Mucosa of descending colon (tissue), 3 donors: ENCODE data around the gene THSD7B. TPM values are rescaled to one million over a fixed set of nuclear protein-coding genes. Genes with fewer than 3 reads are reported as not detected.

Experiments
- ATAC-seq: fragments of 200-7000 bp; cut with Tn5 transposase; one replicate; pipeline ENCODE4 v1.9.1; 2020; ENCODE audit warnings: mild to moderate bottlenecking, moderate library complexity
- DNase-seq, 3 donors: peaks; one replicate each; pipeline ENCODE4 v3.0.0-alpha.2; 2020
- H3K36me3 ChIP-seq: fragments of 200-600 bp; one replicate; pipeline ENCODE4 v1.8.0; 2021; ENCODE audit warnings: low read depth, mild to moderate bottlenecking
- H3K4me1 ChIP-seq: fragments of 200-600 bp; one replicate; pipeline ENCODE4 v1.8.0; 2021; ENCODE audit warnings: low read depth, mild to moderate bottlenecking
- H3K4me3 ChIP-seq: fragments of 200-600 bp; one replicate; pipeline ENCODE4 v1.8.0; 2021; ENCODE audit warnings: mild to moderate bottlenecking
- H3K9me3 ChIP-seq: fragments of 200-600 bp; one replicate; pipeline ENCODE4 v1.8.0; 2021; ENCODE audit warnings: mild to moderate bottlenecking
- CTCF ChIP-seq: fragments of 200-600 bp; IDR thresholded peaks from one replicate; pipeline ENCODE4 v1.8.0; 2022; ENCODE audit warnings: antibody characterized with exemption, mild to moderate bottlenecking
- intact Hi-C, 2 donors: fragments of 100-400 bp; cut with DNase I in 1 of 2; cut with micrococcal nuclease in 1 of 2; formaldehyde crosslinking; loops; one replicate each; pipeline versions ENCODE4 v1.11.0 to v1.11.1; 2022; cut with DNase I, micrococcal nuclease
- total RNA-seq, 3 donors: library from RNA; stranded (reverse); fragmentation: NEBNext Ultra II Directional in 2 of 3; extraction: Animal tissue kit (Norgen Biotek cat#: 25700) in 2 of 3; gene quantifications; one replicate each; pipeline versions ENCODE4 v1.2.1 to v1.2.4, GENCODE V29; 2021 to 2023
- donor health status: DM: no; HTN: no; CAD: no; lungs with moderate emphysema.
- donor health status: DM: no; HTN: no; CAD: no.
- donor health status: DM: no; HTN: yes; CAD: no.

Gene THSD7B
- total RNA-seq, 3 donors from 2014 or later, result 0.85 TPM; not detected in 2

DNA sequence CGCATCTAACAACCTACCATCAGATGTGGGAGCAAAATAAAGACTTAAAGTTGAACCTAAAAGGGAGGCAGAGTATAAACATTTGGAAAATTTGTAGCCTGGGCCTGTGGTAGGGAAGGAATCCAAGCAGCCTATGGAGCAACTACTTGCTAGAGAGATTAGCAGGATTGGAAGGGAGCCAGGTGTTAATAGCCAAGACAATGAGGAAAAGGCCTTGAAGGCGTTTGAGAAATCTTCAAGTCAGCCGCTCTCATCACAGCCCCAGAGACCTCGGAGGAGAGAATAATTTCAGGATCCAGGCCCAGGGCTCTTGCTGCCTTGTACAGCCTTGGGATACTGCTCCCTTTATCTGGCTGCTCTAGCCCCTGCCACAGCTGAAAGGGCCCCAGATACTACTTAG lies 219.7 kb downstream of the THSD7B start:
- ATAC-seq (no peak), DNase-seq (peak in 2 of 3 donors; percentile 23 to 39)
- Histone ChIP-seq H3K36me3 (no peaks in the 10 kb centered on the region), H3K9me3 (no peaks in the 10 kb centered on the region), H3K4me1 (no peaks in the 10 kb centered on the region), H3K4me3 (no peak overlapping the region)
- no peak for TF ChIP-seq CTCF
- intact Hi-C loops, result no loop called here

- H3K4me1 ChIP-seq, result no peaks in the 10 kb centered on the region
- no peaks in the 10 kb centered on the region for H3K36me3 ChIP-seq
- ATAC-seq, result no peak
- intact Hi-C loops, result no loop called here
- DNase-seq, result no peak
- H3K4me3 ChIP-seq, result no peak overlapping the region
- no peak for TF ChIP-seq CTCF
- H3K9me3 ChIP-seq, result no peaks in the 10 kb centered on the region
These were observed 221.4 kb downstream of the THSD7B start for GRCh38 chr2:136986605-136987221.

GRCh38 chr2:136990316-136990715 lies 225.0 kb downstream of the THSD7B start:
- no peak for ATAC-seq
- intact Hi-C loops, result no loop called here

DNA sequence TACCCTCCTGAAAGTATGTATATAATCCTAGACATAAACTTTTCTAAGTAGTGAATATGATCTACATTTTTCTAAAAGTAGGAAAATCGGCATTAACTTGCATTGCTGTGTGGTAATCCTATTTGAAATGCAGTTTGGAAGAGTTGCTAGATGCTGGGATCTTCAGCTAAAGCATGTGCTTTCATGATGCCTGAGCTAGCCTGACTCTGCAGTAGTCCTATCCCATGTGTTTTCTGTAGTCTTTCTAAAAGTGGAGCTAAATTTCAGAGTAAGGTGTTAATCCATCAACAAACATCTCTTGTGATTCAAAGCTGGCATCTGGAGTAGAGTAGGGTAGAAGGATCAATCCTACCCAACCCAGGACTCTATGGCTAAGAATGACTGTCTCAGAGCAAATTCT lies 229.4 kb downstream of the THSD7B start:
- no peak for ATAC-seq
- no peak for DNase-seq
- Histone ChIP-seq H3K4me3 (no peak overlapping the region), H3K36me3 (no peaks in the 10 kb centered on the region), H3K4me1 (no peaks in the 10 kb centered on the region), H3K9me3 (no peaks in the 10 kb centered on the region)
- intact Hi-C loops, result no loop called here
- no peak for TF ChIP-seq CTCF

More at GRCh38 chr2:136990316-136990715, 225.0 kb downstream of the THSD7B start:
- Histone ChIP-seq H3K4me3 (no peak overlapping the region), H3K9me3 (no peaks in the 10 kb centered on the region), H3K4me1 (no peaks in the 10 kb centered on the region), H3K36me3 (no peaks in the 10 kb centered on the region)
- DNase-seq, result no peak
- no peak for TF ChIP-seq CTCF

DNA sequence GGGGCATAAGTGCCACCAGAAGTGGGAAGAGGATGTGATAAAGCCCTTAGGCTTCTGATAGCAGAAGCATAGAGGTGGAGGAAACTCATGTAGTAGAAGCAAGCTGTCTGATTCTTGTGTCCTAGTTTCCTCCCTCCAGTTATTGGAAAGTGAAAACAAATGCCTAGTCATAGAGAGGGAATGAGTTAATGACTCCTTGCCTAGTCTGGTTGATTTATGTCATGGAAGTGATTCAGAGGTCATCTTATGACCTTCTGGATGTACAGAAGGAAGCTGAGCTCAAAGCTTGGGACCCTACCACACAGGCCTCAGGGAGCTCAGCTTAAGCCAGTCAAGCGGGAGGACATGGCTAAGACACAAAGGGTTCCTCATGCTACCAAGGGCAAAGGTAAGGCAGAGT lies 232.2 kb downstream of the THSD7B start:
- DNase-seq (no peak), ATAC-seq (no peak)
- no peaks in the 10 kb centered on the region for H3K4me1 ChIP-seq
- intact Hi-C loops, result no loop called here
- no peaks in the 10 kb centered on the region for H3K9me3 ChIP-seq
- no peak for TF ChIP-seq CTCF
- no peaks in the 10 kb centered on the region for H3K36me3 ChIP-seq
- H3K4me3 ChIP-seq, result no peak overlapping the region

DNA sequence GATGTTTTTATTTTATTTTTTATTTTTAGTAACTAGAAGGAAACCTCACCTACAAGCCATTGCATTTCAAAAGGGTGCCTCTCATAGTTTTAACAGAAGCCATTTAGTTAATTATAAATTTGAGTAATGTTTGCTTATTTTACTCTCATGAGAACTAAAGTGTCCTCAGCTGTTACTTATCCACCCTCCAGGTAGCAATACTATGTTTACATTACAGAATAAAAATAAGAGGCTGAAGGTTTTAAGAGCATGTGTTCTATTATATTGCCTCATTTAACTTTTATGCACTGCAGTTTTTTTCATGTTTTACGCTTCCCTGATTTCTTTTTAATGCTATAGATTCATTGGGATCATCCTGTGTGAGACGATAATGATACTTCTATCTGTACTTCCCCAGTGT lies 235.5 kb downstream of the THSD7B start:
- no peak for ATAC-seq
- Histone ChIP-seq H3K9me3 (no peaks in the 10 kb centered on the region), H3K36me3 (no peaks in the 10 kb centered on the region), H3K4me1 (no peaks in the 10 kb centered on the region), H3K4me3 (no peak overlapping the region)
- no peak for TF ChIP-seq CTCF
- DNase-seq, result no peak
- intact Hi-C loops, result no loop called here
